ENCODE data around the gene GRPEL1. TPM values are rescaled to one million over a fixed set of nuclear protein-coding genes. Genes with fewer than 3 reads are reported as not detected.

GRPEL1 gene
- total and polyA plus RNA-seq, 9 of the 15 experiments (the other 6 are each of a cell fraction or from before 2014, with no cell fraction given) = 43.4 to 192 (median 86.6) TPM

DNA sequence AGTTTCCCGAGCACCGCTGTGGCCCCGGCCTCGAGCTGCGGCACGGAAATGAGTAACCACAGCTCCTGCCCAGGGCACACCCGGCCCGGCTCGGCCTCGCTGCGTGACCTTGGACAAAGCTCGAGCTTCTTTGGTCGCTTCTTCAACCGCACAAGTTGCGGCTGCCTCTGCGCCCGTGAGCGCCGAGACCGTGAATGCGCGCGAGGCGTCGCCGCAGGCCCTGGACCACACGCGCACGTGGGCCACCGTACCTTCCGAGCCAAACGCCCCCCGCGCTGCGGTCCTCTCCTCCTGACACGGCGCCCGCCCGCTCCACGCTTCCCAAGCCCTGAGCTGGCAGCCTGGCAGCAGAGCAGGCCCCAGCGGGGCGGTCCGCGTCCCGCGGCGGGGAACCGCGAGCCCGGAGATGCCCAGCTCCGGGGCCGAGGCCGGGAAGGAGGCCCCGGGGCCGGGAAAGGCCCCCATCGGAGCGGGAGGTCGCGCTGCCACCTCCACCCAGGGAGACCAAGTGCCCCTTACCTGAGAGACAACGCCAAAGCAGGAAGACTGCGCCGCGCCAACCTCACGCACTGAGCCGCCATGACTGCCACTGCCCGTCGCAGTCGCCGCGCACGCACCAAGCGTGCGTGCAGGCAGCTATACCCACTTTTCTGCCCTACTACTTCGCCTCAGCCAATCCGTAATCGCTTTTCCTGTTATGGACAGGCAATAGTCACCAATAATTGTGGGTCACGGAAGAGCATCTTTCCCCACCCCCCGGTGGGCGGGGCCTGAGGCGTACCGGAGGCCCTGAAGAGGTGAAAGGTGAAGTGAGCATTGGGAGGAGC is at the start of gene GRPEL1 (continued):
- TF ChIP-seq, protein P1, sequence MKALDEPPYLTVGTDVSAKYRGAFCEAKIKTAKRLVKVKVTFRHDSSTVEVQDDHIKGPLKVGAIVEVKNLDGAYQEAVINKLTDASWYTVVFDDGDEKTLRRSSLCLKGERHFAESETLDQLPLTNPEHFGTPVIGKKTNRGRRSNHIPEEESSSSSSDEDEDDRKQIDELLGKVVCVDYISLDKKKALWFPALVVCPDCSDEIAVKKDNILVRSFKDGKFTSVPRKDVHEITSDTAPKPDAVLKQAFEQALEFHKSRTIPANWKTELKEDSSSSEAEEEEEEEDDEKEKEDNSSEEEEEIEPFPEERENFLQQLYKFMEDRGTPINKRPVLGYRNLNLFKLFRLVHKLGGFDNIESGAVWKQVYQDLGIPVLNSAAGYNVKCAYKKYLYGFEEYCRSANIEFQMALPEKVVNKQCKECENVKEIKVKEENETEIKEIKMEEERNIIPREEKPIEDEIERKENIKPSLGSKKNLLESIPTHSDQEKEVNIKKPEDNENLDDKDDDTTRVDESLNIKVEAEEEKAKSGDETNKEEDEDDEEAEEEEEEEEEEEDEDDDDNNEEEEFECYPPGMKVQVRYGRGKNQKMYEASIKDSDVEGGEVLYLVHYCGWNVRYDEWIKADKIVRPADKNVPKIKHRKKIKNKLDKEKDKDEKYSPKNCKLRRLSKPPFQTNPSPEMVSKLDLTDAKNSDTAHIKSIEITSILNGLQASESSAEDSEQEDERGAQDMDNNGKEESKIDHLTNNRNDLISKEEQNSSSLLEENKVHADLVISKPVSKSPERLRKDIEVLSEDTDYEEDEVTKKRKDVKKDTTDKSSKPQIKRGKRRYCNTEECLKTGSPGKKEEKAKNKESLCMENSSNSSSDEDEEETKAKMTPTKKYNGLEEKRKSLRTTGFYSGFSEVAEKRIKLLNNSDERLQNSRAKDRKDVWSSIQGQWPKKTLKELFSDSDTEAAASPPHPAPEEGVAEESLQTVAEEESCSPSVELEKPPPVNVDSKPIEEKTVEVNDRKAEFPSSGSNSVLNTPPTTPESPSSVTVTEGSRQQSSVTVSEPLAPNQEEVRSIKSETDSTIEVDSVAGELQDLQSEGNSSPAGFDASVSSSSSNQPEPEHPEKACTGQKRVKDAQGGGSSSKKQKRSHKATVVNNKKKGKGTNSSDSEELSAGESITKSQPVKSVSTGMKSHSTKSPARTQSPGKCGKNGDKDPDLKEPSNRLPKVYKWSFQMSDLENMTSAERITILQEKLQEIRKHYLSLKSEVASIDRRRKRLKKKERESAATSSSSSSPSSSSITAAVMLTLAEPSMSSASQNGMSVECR (CRISPR knock-in tag; IDR thresholded peaks at IDR 0.05) = peak; percentile 69; the same call in 1 of the 2 replicates
- TF ChIP-seq GATAD2B (IDR thresholded peaks at IDR 0.05; ENCODE audit: borderline replicate concordance) = no peak
- TF ChIP-seq, protein P2, sequence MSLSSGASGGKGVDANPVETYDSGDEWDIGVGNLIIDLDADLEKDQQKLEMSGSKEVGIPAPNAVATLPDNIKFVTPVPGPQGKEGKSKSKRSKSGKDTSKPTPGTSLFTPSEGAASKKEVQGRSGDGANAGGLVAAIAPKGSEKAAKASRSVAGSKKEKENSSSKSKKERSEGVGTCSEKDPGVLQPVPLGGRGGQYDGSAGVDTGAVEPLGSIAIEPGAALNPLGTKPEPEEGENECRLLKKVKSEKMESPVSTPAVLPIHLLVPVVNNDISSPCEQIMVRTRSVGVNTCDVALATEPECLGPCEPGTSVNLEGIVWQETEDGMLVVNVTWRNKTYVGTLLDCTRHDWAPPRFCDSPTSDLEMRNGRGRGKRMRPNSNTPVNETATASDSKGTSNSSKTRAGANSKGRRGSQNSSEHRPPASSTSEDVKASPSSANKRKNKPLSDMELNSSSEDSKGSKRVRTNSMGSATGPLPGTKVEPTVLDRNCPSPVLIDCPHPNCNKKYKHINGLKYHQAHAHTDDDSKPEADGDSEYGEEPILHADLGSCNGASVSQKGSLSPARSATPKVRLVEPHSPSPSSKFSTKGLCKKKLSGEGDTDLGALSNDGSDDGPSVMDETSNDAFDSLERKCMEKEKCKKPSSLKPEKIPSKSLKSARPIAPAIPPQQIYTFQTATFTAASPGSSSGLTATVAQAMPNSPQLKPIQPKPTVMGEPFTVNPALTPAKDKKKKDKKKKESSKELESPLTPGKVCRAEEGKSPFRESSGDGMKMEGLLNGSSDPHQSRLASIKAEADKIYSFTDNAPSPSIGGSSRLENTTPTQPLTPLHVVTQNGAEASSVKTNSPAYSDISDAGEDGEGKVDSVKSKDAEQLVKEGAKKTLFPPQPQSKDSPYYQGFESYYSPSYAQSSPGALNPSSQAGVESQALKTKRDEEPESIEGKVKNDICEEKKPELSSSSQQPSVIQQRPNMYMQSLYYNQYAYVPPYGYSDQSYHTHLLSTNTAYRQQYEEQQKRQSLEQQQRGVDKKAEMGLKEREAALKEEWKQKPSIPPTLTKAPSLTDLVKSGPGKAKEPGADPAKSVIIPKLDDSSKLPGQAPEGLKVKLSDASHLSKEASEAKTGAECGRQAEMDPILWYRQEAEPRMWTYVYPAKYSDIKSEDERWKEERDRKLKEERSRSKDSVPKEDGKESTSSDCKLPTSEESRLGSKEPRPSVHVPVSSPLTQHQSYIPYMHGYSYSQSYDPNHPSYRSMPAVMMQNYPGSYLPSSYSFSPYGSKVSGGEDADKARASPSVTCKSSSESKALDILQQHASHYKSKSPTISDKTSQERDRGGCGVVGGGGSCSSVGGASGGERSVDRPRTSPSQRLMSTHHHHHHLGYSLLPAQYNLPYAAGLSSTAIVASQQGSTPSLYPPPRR (CRISPR knock-in tag; IDR thresholded peaks at IDR 0.05; ENCODE audit: borderline replicate concordance) = 0 out of 2 replicates have a peak, but pooled peaks have one; percentile 48
- TF ChIP-seq, protein P3, sequence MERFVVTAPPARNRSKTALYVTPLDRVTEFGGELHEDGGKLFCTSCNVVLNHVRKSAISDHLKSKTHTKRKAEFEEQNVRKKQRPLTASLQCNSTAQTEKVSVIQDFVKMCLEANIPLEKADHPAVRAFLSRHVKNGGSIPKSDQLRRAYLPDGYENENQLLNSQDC (CRISPR knock-in tag; IDR thresholded peaks at IDR 0.05) = 0 out of 2 replicates have a peak, but pooled peaks have one; percentile 51
- TF ChIP-seq, protein P4, sequence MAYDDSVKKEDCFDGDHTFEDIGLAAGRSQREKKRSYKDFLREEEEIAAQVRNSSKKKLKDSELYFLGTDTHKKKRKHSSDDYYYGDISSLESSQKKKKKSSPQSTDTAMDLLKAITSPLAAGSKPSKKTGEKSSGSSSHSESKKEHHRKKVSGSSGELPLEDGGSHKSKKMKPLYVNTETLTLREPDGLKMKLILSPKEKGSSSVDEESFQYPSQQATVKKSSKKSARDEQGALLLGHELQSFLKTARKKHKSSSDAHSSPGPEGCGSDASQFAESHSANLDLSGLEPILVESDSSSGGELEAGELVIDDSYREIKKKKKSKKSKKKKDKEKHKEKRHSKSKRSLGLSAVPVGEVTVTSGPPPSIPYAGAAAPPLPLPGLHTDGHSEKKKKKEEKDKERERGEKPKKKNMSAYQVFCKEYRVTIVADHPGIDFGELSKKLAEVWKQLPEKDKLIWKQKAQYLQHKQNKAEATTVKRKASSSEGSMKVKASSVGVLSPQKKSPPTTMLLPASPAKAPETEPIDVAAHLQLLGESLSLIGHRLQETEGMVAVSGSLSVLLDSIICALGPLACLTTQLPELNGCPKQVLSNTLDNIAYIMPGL (CRISPR knock-in tag; IDR thresholded peaks at IDR 0.05) = 0 out of 2 replicates have a peak, but pooled peaks have one; percentile 22
- TF ChIP-seq ZNF274 (IDR thresholded peaks at IDR 0.05; ENCODE audit: borderline replicate concordance, low read depth, low read length) = no peak
- TF ChIP-seq TEAD1 (CRISPR knock-in tag; IDR thresholded peaks at IDR 0.05) = peak in 1 of 2 experiments; percentile 64; a peak in 2 of 4 replicates
- peak; percentile 93 for TF ChIP-seq HNRNPLL (IDR thresholded peaks at IDR 0.05; ENCODE audit: low read depth, low read length, poor library complexity, severe bottlenecking)
- no peak for TF ChIP-seq STAT5A (IDR thresholded peaks at IDR 0.05; ENCODE audit: borderline replicate concordance, low read length)
- TF ChIP-seq HMGN3 (IDR thresholded peaks at IDR 0.05; ENCODE audit: borderline replicate concordance, extremely low read depth, insufficient read length, low read depth, low read length) = peak; percentile 49
- TF ChIP-seq, protein P5, sequence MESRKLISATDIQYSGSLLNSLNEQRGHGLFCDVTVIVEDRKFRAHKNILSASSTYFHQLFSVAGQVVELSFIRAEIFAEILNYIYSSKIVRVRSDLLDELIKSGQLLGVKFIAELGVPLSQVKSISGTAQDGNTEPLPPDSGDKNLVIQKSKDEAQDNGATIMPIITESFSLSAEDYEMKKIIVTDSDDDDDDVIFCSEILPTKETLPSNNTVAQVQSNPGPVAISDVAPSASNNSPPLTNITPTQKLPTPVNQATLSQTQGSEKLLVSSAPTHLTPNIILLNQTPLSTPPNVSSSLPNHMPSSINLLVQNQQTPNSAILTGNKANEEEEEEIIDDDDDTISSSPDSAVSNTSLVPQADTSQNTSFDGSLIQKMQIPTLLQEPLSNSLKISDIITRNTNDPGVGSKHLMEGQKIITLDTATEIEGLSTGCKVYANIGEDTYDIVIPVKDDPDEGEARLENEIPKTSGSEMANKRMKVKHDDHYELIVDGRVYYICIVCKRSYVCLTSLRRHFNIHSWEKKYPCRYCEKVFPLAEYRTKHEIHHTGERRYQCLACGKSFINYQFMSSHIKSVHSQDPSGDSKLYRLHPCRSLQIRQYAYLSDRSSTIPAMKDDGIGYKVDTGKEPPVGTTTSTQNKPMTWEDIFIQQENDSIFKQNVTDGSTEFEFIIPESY (CRISPR knock-in tag; IDR thresholded peaks at IDR 0.05) = peak; percentile 61

Data from K562 (cell line).